KBM-7 (cell line): Measurements from ENCODE around the gene DHX9.
A peak's percentile ranks its signal among the peaks of the same experiment; 100 is the strongest.

Experiments
- DNase-seq: peaks from one replicate; pipeline ENCODE4 v3.0.0-alpha.2; 2015
- in situ Hi-C: fragments of 300-500 bp; cut with MboI; formaldehyde crosslinking; loops from 2 replicates; pipeline ENCODE4 v1.14.3; 2020; ENCODE audit warnings: low sequenced_read_pairs, low pct_unique_long_range_greater_than_20kb, mixed read lengths

Gene DHX9

DNA sequence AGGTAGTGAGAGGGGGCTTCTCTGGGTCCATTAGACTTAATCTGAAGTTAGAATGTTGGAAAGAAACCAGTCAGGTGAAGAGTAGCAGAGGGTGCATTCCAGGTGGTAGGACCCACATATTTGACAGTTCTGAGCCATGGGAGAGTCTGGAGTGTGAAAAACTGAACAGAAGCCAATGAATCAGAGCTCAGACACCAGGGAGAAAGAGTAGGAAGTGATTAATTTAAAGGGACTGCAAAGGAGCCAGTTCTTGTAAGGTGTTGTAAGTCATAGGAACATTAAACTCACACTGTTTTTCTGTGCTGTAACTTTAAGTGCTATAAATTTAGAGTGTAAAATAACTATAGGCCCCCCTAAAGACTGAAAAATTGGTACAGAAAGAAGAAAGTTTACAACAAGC, 5.9 kb upstream of the DHX9 start:
- no peak for DNase-seq
- in situ Hi-C loops: no loop called here

DNA sequence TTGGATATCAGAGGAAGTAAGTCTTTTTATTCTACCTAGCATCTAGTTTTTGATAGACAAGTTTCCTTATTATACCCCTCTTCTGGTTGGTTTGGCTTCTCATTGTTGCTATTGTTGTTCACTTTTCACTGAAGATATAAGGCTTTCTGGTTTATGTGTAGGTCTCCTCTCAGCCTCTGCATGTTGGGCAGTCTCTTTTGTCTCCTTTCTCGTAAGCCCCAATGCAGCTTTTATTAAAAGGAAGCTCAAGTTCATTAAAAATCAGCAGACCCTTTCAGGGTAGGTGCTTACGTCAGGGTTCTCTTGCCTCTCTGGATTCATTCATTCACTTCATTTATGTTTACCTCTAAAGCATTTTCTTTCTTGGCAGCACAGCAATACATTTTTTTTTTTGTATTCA, 4.8 kb upstream of the DHX9 start:
- DNase-seq: no peak
- in situ Hi-C loops: no loop called here

DNA sequence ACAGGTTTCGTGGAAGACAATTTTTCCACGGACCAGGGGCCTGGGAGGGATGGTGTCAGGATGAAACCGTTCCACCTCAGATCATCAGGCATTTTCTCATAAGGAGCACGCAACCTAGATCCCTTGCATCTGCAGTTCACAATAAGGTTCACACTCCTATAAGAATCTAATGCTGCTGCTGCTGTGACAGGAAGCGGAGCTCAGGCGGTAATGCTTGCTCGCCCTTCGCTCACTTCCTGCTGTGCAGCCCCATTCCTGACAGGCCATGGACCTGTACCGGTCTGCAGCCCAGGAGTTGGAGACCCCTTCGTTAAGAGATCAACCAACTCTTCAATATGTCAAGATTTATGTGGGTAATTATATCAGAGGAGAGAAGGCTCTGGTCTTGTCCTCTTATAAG, 3.3 kb upstream of the DHX9 start:
- in situ Hi-C loops: no loop called here
- no peak for DNase-seq

DNA sequence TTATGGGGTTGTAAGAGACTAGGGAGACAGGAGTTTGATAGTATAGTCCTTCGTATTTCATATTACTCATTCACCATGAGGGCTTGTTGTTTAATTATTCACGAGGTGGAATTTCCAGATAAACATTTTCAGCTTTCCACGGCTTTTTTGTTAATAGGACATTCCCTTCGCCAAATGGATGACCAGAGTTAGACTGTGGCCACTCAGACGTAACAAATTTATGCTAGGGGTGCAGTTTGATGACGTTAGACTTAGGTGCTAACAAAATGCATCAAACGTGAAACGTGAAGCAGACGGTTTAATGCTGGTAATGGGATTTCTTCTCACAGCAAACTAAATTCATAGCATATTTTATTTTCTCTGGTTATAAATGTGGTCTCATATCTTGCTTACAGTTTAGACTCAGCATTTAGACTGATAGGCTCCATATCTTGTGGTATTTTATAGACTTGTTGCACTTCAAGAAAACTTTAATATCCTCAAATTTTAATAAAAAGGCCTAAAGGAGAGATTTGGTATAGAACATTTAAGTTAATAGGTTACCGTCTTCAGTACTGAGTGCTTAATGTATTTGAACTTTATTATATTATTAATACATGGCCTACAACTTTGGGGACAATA, 2.3 kb downstream of the DHX9 start:
- peak; percentile 13 for DNase-seq
- in situ Hi-C loops: no loop called here

- DNase-seq: no peak
- in situ Hi-C loops: no loop called here
Measured at GRCh38 chr1:182842265-182842664, 3.1 kb downstream of the DHX9 start.

- in situ Hi-C loops: no loop called here
- no peak for DNase-seq
Measured at GRCh38 chr1:182845379-182845778, 6.2 kb downstream of the DHX9 start.

- in situ Hi-C loops: no loop called here
- DNase-seq: no peak
Measured at GRCh38 chr1:182845894-182846293, 6.7 kb downstream of the DHX9 start.

DNA sequence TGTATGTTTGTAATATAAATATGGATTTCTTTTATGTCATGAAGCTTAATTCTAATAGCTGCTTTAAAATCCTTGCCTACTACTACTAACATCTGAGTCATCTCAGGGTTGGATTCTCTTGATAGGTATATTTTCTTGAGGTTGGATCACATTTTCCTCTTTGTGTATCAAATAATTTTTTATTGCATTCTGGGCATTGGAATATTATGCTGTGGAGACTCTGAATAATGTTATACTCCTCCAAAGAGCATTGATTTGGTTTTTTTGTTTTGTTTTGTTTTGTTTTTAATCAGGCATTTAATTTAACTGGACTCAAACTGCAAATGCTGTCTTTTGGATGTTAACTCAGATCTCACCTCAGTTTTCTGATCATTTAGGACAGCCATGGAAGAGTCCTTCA, 8.0 kb downstream of the DHX9 start:
- DNase-seq: no peak
- in situ Hi-C loops: no loop called here

GRCh38 chr1:182848736-182849135, 9.6 kb downstream of the DHX9 start:
- in situ Hi-C loops: no loop called here
- no peak for DNase-seq

GRCh38 chr1:182850319-182850718, 11.2 kb downstream of the DHX9 start:
- in situ Hi-C loops: no loop called here
- DNase-seq: no peak

DNA sequence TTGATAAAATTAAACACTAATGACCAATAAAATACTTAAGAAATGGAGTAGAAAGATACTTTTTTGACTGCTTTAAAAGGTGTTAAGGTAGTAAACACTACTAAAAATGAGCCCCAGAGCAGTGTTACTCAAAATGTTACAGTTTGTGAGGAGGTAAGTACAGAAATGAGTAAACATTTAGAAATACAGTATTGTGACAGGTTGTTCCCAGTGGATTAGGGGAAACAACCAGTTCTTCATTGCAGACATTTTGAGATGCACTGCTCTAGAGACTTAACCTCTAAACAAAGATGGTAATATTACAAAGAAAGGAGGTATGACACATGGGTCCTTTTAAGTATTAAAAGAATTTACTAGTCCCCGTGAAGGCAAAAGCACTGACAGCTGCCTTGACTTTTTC, 12.7 kb downstream of the DHX9 start:
- DNase-seq: no peak
- in situ Hi-C loops: no loop called here

DNA sequence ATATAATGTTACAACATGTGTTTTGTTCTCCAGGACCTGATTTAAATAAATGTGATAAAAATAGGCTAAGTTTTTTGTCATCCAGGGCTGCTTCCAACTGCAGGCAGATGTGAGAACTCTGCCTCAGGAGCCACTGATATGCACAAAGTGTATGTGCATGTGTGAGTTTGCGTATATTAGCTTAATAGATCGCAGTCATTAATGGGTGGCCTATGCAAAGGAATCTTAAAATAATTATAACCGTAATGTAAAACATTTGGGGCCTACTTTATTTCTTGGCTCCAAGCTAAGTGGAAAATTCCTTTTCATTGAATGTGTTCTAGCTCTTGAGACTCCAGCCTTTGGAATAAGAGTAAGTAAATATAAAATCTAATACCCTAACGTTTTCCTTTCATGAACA, 16.8 kb downstream of the DHX9 start:
- in situ Hi-C loops: no loop called here
- DNase-seq: no peak

DNA sequence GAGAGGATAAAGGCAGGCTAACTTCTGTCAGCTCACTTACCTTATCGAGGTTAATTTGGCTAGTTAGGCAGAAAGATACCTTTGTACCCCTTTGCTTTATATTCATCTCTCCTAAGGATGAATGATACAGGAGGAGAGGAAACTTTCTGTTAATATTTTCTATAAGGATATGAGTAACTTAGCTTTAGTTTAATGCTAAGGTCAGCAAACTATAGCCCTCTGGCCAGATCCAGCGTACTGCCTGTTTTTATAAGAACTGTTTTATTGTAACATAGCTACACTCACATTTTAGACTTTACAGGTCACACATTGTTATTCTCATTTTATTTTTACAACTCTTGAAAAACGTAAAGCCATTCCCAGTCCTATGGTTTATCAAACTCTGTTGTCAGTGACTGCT, 18.1 kb downstream of the DHX9 start:
- in situ Hi-C loops: no loop called here
- no peak for DNase-seq

DNA sequence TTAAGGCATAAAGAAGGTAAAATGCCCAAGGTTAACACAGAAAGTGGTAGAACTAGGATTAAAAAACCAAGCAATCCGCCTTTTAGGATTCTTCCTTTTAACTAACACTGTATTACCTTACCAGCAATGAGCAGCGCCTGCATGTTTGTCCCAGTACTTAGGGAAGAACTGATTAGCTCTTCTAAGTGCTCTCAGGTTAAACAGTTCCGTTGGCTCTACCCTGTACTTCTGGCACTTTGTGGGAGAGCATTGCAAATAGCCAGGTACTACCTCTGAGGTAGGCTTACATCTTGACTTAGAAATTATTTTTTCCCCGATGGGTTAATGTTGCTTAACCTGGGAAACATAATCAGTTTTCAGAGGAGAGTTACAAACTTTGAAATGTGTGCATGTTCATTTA, 21.5 kb downstream of the DHX9 start:
- in situ Hi-C loops: no loop called here
- DNase-seq: no peak

GRCh38 chr1:182861994-182862393, 22.8 kb downstream of the DHX9 start:
- DNase-seq: no peak
- in situ Hi-C loops: no loop called here

- in situ Hi-C loops: no loop called here
- no peak for DNase-seq
Measured at GRCh38 chr1:182862827-182863226, 23.7 kb downstream of the DHX9 start.

DNA sequence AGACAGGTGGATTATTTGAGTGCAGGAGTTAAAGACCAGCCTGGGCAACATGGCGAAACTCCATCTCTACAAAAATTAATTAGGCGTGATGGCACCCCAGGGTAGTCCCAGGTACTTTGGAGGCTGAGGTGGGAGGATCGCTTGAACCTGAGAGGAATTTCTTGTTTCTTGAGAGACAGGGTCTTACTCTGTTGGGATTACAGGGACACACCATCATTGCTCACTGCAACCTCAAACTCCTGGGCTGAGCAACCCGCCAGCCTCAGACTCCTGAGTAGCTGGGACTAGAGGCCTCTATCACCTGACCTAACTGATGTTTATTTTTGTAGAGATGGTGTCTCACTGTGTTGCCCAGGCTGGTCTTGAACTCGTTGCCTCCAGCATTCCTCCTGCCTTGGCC, 24.8 kb downstream of the DHX9 start:
- no peak for DNase-seq
- in situ Hi-C loops: no loop called here

GRCh38 chr1:182867861-182868260, 28.7 kb downstream of the DHX9 start:
- DNase-seq: no peak
- in situ Hi-C loops: no loop called here

GRCh38 chr1:182869241-182869666, 30.1 kb downstream of the DHX9 start:
- in situ Hi-C loops: no loop called here
- no peak for DNase-seq

DNA sequence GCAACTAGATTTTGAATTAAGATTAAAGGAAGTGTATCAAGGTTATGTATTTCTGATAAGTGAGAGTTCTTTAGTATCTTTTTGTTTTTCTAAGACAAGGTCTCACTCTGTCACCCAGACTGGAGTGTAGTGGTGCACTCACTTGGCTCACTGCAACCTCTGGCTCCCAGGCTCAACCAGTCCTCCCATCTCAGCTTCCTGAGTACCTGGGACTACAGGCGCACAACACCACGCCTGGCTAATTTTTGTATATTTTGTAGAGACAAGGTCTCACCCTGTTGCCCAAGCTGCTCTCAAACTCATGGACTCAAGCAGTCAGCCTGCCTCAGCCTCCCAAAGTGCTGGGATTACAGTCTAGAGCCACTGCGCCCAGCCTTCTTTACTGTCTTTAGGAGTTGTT, 33.7 kb downstream of the DHX9 start:
- DNase-seq: no peak
- in situ Hi-C loops: no loop called here

GRCh38 chr1:182875889-182876288, 36.7 kb downstream of the DHX9 start:
- in situ Hi-C loops: no loop called here
- no peak for DNase-seq

GRCh38 chr1:182877331-182877730, 38.2 kb downstream of the DHX9 start:
- DNase-seq: no peak
- in situ Hi-C loops: no loop called here
